ENCODE data around the gene OR11H6. TPM values are rescaled to one million over a fixed set of nuclear protein-coding genes. Genes with fewer than 3 reads are reported as not detected.
"Not testable (repeated sequence)": the region's sequence is repeated elsewhere in the genome, so short reads cannot be mapped to it uniquely, and the experiment has no call there.

The OR11H6 gene
- not detected in 2 replicates for total RNA-seq (2014; rRNA removed; shearing (Covaris generic))

GRCh38 chr14:20223410-20223809, at the start of gene OR11H6:
OR11H6 (plus strand) TSS chr14:20223710; CDS start chr14:20223710, 0 bp downstream.
- no peak for DNase-seq (ENCODE audit: low spot score)

- not testable (repeated sequence) for DNase-seq (ENCODE audit: low spot score)
These were observed 49.3 kb upstream of the OR11H6 start for GRCh38 chr14:20174205-20174604.

- DNase-seq (ENCODE audit: low spot score) = no peak
These were observed 47.2 kb upstream of the OR11H6 start for GRCh38 chr14:20176330-20176729.

- no peak for DNase-seq (ENCODE audit: low spot score)
These were observed 46.0 kb upstream of the OR11H6 start for GRCh38 chr14:20177433-20177974.

- DNase-seq (ENCODE audit: low spot score) = no peak
These were observed 44.3 kb upstream of the OR11H6 start for GRCh38 chr14:20179218-20179617.

GRCh38 chr14:20179880-20180279, 43.6 kb upstream of the OR11H6 start:
- no peak for DNase-seq (ENCODE audit: low spot score)

GRCh38 chr14:20180486-20180885, 43.0 kb upstream of the OR11H6 start:
- no peak for DNase-seq (ENCODE audit: low spot score)

GRCh38 chr14:20184181-20184580, 39.3 kb upstream of the OR11H6 start:
- no peak for DNase-seq (ENCODE audit: low spot score)

- DNase-seq (ENCODE audit: low spot score) = no peak
These were observed 32.9 kb upstream of the OR11H6 start, which contains the start of gene OR11G2 for GRCh38 chr14:20190596-20190995. OR11G2 (plus strand) TSS chr14:20190896; CDS start chr14:20197438, 6,542 bp downstream.

- DNase-seq (ENCODE audit: low spot score) = no peak
These were observed 32.1 kb upstream of the OR11H6 start for GRCh38 chr14:20191396-20191795.

- DNase-seq (ENCODE audit: low spot score) = no peak
These were observed 29.4 kb upstream of the OR11H6 start for GRCh38 chr14:20194101-20194500.

- not testable (repeated sequence) for DNase-seq (ENCODE audit: low spot score)
These were observed 28.3 kb upstream of the OR11H6 start for GRCh38 chr14:20195170-20195569.

- no peak for DNase-seq (ENCODE audit: low spot score)
These were observed 27.6 kb upstream of the OR11H6 start for GRCh38 chr14:20195911-20196310.

- DNase-seq (ENCODE audit: low spot score) = no peak
These were observed 26.1 kb upstream of the OR11H6 start for GRCh38 chr14:20197459-20197858.

- DNase-seq (ENCODE audit: low spot score) = no peak
These were observed 24.5 kb upstream of the OR11H6 start for GRCh38 chr14:20198991-20199390.

- DNase-seq (ENCODE audit: low spot score) = no peak
These were observed 18.8 kb upstream of the OR11H6 start for GRCh38 chr14:20204721-20205120.

- DNase-seq (ENCODE audit: low spot score) = no peak
These were observed 13.9 kb upstream of the OR11H6 start for GRCh38 chr14:20209595-20209994.

GRCh38 chr14:20212406-20212805, 11.1 kb upstream of the OR11H6 start:
- not testable (repeated sequence) for DNase-seq (ENCODE audit: low spot score)

GRCh38 chr14:20215196-20215595, 8.3 kb upstream of the OR11H6 start:
- no peak for DNase-seq (ENCODE audit: low spot score)

GRCh38 chr14:20219033-20219432, 4.5 kb upstream of the OR11H6 start:
- DNase-seq (ENCODE audit: low spot score) = no peak

GRCh38 chr14:20228681-20229080, 5.2 kb downstream of the OR11H6 start, which contains the start of gene OR11H7:
OR11H7 (plus strand) TSS chr14:20228981.
- DNase-seq (ENCODE audit: low spot score) = no peak

- DNase-seq (ENCODE audit: low spot score) = not testable (repeated sequence)
These were observed 11.9 kb downstream of the OR11H6 start for GRCh38 chr14:20235415-20235814.

GRCh38 chr14:20247646-20248246, 24.2 kb downstream of the OR11H6 start:
- DNase-seq (ENCODE audit: low spot score) = peak; percentile 52

Measured in HT-29 (cell line).